ENCODE data around the gene USP11. TPM values are rescaled to one million over a fixed set of nuclear protein-coding genes. Genes with fewer than 3 reads are reported as not detected.

The USP11 gene
- total RNA-seq, 1 experiment from 2014 or later = 122 TPM

DNA sequence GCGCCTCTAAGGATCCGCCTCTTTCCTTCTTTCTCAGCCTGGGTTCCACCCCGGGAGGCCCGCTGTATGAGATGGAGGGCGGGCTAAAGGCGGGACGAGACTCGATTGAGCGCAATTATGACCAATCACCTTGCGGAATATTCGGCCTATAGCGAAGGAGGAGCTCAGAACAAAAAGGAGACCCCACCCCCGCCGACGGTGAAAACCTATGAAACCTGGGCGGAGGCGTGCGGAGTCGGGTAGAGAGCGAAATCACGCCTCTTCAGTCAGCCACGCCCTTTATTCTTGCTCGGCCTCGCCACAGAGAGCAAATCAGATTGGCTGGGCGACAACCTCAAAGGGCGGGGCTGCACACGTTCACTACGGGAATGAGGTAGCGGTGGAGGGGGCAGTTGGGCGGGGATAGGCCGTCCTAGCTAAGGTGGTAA lies 14.9 kb upstream of the USP11 start:
- peaks cover 41% of the 10 kb centered on the region for H3K36me3 ChIP-seq (ENCODE audit: insufficient read depth, low read length, poor library complexity, severe bottlenecking)
- POLR2A ChIA-PET (ENCODE audit: low non-redundant PET) = interaction anchor here (1.0 kb wide), 2 partner anchors 15 to 27 kb away, joined by 3 to 4 read pairs; partner anchors contain the start of gene USP11

DNA sequence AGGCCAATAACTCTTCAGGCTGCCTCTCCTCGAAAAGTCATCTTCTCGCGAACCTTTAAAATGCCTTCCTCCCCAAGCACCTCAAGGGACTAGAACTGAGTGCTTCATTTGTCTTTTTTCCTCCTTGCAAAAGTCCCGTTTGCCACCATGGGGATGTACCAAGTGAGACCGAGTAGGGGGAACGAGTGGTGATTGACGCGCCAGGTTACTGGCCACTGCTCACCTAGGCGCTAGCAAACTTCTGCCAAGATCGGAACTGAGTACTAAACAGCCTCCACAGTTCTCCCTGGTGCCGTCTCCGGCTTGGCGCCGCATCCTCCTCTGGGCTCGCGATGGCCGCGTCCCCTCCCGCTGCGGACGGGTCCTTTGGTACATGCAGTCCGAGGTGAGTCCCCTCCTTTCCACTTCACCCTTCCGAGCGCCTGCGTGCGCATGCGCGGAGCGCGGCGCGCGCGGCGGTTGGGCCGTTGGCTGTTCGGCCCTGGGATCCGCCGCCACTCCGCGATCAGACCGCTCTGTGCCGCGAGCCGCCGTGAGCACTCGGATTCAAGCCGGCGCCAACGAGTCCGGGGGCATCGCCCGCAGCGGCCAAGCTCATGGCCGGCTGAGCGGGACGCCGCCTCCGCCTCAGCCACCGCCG lies 14.4 kb upstream of the USP11 start, which contains the start of gene CDK16:
TSS of gene CDK16 (plus strand) at position 402 of the 640 bp plus-strand sequence. CDS start 4,877 bp downstream, outside the sequence.
- H3K4me3 ChIP-seq (ENCODE audit: low read depth, low read length, poor library complexity, severe bottlenecking) = peak within 1 kb of the TSS; percentile 100
- BruUV-seq (replicated peaks) = no TSS peak
- intact Hi-C loops (cut with micrococcal nuclease; ENCODE audit: unreplicated experiment) = loop anchor here (1.0 kb wide), 2 partner anchors 15 to 25 kb away; partner anchors contain the start of genes UBA1 and USP11
- H3K36me3 ChIP-seq (ENCODE audit: insufficient read depth, low read length, poor library complexity, severe bottlenecking) = peaks cover 41% of the 10 kb centered on the region
- TF ChIP-seq CTCF (conservative IDR thresholded peaks at IDR 0.05; ENCODE audit: low read depth, low read length) (no peak), EZH2 (IDR thresholded peaks at IDR 0.05; ENCODE audit: borderline replicate concordance, low read depth, low read length, poor library complexity, severe bottlenecking) (no peak)
- H3K27me3 ChIP-seq (replicated peaks; ENCODE audit: insufficient read depth, low read depth, low read length, poor library complexity) = no peaks in the 10 kb centered on the region
- peaks cover 14% of the 10 kb centered on the region for H3K4me1 ChIP-seq (ENCODE audit: insufficient read depth, low read length, poor library complexity, severe bottlenecking)
- H3K27ac ChIP-seq (ENCODE audit: low read depth, low read length, poor library complexity, severe bottlenecking) = peak within 1 kb of the TSS; percentile 99
- ChIA-PET CTCF (interaction anchor here (1.0 to 1.3 kb wide), 2 partner anchors 166 to 305 kb away, joined by 5 read pairs; no protein-coding TSS in a partner anchor), POLR2A (ENCODE audit: low non-redundant PET) (interaction anchor here (1.0 kb wide), 2 partner anchors 14 to 27 kb away, joined by 3 to 4 read pairs; partner anchors contain the start of gene USP11)
- no peaks in the 10 kb centered on the region for H3K9me3 ChIP-seq (ENCODE audit: low read depth, low read length, poor library complexity, severe bottlenecking)
- DNase-seq (ENCODE audit: low spot score) = peak; percentile 91

More for the DNA sequence above, 14.9 kb upstream of the USP11 start:
- Histone ChIP-seq H3K27ac (ENCODE audit: low read depth, low read length, poor library complexity, severe bottlenecking) (peak overlapping the region; percentile 99), H3K4me3 (ENCODE audit: low read depth, low read length, poor library complexity, severe bottlenecking) (peak overlapping the region; percentile 100), H3K9me3 (ENCODE audit: low read depth, low read length, poor library complexity, severe bottlenecking) (no peaks in the 10 kb centered on the region), H3K27me3 (replicated peaks; ENCODE audit: insufficient read depth, low read depth, low read length, poor library complexity) (no peaks in the 10 kb centered on the region), H3K4me1 (ENCODE audit: insufficient read depth, low read length, poor library complexity, severe bottlenecking) (peaks cover 14% of the 10 kb centered on the region)
- CTCF ChIA-PET = interaction anchor here (1.0 to 1.3 kb wide), 2 partner anchors 166 to 305 kb away, joined by 5 read pairs; no protein-coding TSS in a partner anchor
- no peak for TF ChIP-seq EZH2 (IDR thresholded peaks at IDR 0.05; ENCODE audit: borderline replicate concordance, low read depth, low read length, poor library complexity, severe bottlenecking)
- no peak for TF ChIP-seq CTCF (conservative IDR thresholded peaks at IDR 0.05; ENCODE audit: low read depth, low read length)
- peak; percentile 100 for DNase-seq (ENCODE audit: low spot score)
- BruUV-seq (replicated peaks) = no TSS peak
- intact Hi-C loops (cut with micrococcal nuclease; ENCODE audit: unreplicated experiment) = loop anchor here (1.0 kb wide), 2 partner anchors 15 to 25 kb away; partner anchors contain the start of genes UBA1 and USP11

DNA sequence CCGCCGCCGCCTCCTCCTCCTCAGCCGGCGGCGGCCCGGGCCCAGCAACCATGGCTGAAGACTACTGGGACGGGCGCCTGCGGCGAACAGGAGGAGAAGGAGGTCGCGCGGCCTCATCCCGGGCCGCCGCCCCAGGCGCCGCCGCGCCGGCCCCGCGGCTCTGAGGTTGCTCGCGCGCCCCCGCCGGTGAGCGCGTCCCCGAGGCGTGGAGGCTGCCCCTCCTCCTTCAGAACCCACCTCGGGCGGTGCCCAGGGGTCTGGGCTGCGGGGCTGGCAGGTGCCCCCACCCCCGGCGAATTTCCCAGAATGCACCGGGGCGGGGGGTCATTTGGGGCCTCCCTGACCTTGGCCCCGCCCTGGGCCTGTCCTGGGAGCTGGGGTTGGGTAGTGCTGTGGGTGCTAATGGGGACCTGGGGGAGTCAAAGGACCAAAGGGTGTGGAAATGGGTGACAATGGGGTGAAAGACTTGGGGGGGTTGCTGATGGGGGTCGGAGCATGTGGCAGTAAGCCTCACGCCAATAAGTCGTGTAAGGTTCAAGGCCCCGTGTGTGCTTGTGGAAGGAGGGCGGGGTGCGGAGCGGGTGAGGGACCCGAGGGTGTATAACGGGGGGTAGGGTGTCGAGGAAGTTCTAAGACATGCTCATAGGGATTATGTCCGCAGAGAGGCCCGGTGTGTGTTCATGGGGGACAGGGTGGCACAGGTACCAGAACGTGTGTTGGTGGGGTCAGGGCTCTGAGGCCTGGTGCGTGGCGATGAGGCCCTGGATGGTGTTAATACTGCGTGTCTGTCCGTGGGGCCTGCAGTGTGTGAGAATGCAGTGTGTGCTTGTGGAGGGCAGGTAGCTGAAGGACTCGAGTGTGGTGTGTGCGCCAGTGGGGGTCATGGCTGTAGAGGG lies 13.6 kb upstream of the USP11 start:
- TF ChIP-seq EZH2 (IDR thresholded peaks at IDR 0.05; ENCODE audit: borderline replicate concordance, low read depth, low read length, poor library complexity, severe bottlenecking) (no peak), CTCF (conservative IDR thresholded peaks at IDR 0.05; ENCODE audit: low read depth, low read length) (no peak)
- intact Hi-C loops (cut with micrococcal nuclease; ENCODE audit: unreplicated experiment) = loop anchor here (1.0 kb wide), 2 partner anchors 14 to 26 kb away; partner anchors contain the start of genes UBA1 and USP11
- Histone ChIP-seq H3K27ac (ENCODE audit: low read depth, low read length, poor library complexity, severe bottlenecking) (peak overlapping the region; percentile 99), H3K4me1 (ENCODE audit: insufficient read depth, low read length, poor library complexity, severe bottlenecking) (peaks cover 14% of the 10 kb centered on the region), H3K27me3 (replicated peaks; ENCODE audit: insufficient read depth, low read depth, low read length, poor library complexity) (no peaks in the 10 kb centered on the region), H3K36me3 (ENCODE audit: insufficient read depth, low read length, poor library complexity, severe bottlenecking) (peaks cover 39% of the 10 kb centered on the region), H3K4me3 (ENCODE audit: low read depth, low read length, poor library complexity, severe bottlenecking) (peak overlapping the region; percentile 100), H3K9me3 (ENCODE audit: low read depth, low read length, poor library complexity, severe bottlenecking) (no peaks in the 10 kb centered on the region)
- ChIA-PET POLR2A (ENCODE audit: low non-redundant PET) (no interaction called here), CTCF (no interaction called here)
- peak; percentile 40 for DNase-seq (ENCODE audit: low spot score)
- no TSS peak for BruUV-seq (replicated peaks)

Data from A673 (cell line).